ES-I3 (cell line): ENCODE data around the gene FAM81B.

Experiments
- H3K36me3 ChIP-seq: 2 replicates; pipeline ENCODE4 v1.6.1; 2013; ENCODE audit warnings: mild to moderate bottlenecking, low read length, control low read depth, moderate library complexity; ENCODE audit not compliant: insufficient read depth
- H3K4me1 ChIP-seq: 2 replicates; pipeline ENCODE4 v1.6.1; 2013; ENCODE audit warnings: mild to moderate bottlenecking, control low read depth, low read length; ENCODE audit not compliant: insufficient read depth
- H3K9ac ChIP-seq: 2 replicates; pipeline ENCODE4 v1.6.1; 2013; ENCODE audit warnings: low read depth, mild to moderate bottlenecking, low read length, moderate library complexity
- H3K9me3 ChIP-seq: 2 replicates; pipeline ENCODE4 v1.6.1; 2013; ENCODE audit warnings: mild to moderate bottlenecking, low read length, moderate library complexity; ENCODE audit not compliant: control insufficient read depth, insufficient read depth

The FAM81B gene

DNA sequence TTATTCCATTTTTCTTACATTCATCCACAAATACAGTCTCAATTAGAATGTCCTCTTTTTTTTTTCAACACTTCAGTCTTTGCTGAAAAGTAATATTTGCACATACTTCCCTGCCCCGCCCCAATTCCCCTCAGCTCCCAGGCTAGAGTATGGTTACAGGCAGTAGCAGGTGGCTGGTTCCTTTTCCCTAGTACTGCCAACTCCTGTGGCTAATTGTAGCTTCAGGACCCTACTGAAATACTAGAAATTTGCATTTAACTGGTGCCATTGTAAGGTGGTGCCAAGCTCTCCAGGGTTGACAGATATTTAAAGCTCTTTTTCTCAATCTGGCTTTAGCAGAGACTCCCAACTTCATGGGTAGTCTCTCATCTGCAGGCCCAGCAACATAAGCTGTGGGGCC, 80.3 kb downstream of the FAM81B start:
- H3K36me3 ChIP-seq = no peaks in the 10 kb centered on the region
- H3K9ac ChIP-seq = no peak overlapping the region
- no peaks in the 10 kb centered on the region for H3K9me3 ChIP-seq
- no peaks in the 10 kb centered on the region for H3K4me1 ChIP-seq

GRCh38 chr5:95471942-95472341, 80.8 kb downstream of the FAM81B start:
- Histone ChIP-seq H3K36me3 (no peaks in the 10 kb centered on the region), H3K9me3 (no peaks in the 10 kb centered on the region), H3K4me1 (no peaks in the 10 kb centered on the region), H3K9ac (no peak overlapping the region)

DNA sequence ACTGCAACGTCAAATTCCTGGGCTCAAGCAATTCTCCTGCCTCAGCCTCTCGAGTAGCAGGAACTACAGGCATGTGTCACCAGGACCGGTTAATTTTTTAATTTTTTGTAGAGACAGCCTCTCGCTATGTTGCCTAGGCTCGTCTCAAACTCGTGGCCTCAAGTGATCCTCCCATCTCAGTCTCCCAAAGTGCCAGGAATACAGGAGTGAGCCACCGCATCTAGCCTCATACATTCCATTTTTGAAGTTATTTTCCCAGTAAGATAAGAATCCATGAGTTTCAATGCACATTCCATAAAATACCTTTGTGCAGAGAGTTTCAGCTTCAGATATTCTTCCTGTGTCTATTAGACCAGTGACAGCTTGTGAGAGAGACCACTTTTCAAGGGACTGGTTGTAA, 93.3 kb downstream of the FAM81B start:
- Histone ChIP-seq H3K36me3 (no peaks in the 10 kb centered on the region; the same call in 1 of the 2 replicates), H3K9me3 (no peaks in the 10 kb centered on the region), H3K9ac (no peak overlapping the region), H3K4me1 (no peaks in the 10 kb centered on the region)

DNA sequence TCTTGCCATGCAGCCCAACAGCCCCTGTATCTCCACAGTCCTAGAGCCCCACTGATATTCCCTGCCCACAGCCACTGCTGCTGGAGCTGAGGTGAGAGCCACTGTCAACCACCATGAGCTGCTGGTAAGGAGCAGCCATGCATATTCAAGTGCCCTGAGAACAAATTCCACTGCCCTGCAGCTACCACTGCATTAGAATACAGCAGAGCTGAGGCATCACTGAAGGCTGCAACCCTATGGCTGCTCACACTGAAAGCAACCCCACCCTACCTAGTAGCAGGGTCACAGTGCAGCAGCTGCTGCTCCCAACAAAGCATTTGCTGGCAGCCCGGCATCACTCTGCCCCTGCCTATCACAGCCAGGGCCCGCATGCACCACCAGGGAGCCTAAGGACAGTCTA, 95.0 kb downstream of the FAM81B start:
- Histone ChIP-seq H3K36me3 (peaks cover 4% of the 10 kb centered on the region; the same call in 1 of the 2 replicates), H3K9ac (no peak overlapping the region), H3K4me1 (no peaks in the 10 kb centered on the region), H3K9me3 (no peaks in the 10 kb centered on the region)

DNA sequence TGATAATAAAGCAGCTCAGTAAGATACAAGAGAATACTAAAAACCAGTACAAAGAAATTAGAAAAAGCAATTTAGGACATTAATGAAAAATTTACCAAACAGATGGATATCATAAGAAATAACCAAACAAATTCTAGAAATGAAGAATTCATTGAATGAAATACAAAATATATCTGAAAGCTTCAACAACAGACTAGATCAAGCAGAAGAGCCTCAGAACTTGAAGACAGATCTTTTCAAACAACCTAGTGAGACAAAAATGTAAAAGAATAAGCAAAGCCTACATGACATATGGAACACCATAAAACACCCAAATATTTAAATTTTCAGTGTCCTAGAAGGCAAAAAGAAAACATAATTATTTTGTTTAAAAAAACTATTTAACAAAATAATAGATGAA, 96.7 kb downstream of the FAM81B start:
- Histone ChIP-seq H3K36me3 (peaks cover 5% of the 10 kb centered on the region; the same call in 1 of the 2 replicates), H3K9me3 (no peaks in the 10 kb centered on the region), H3K9ac (no peak overlapping the region), H3K4me1 (no peaks in the 10 kb centered on the region)
